ENCODE results near the gene SFXN3.

The SFXN3 gene

DNA sequence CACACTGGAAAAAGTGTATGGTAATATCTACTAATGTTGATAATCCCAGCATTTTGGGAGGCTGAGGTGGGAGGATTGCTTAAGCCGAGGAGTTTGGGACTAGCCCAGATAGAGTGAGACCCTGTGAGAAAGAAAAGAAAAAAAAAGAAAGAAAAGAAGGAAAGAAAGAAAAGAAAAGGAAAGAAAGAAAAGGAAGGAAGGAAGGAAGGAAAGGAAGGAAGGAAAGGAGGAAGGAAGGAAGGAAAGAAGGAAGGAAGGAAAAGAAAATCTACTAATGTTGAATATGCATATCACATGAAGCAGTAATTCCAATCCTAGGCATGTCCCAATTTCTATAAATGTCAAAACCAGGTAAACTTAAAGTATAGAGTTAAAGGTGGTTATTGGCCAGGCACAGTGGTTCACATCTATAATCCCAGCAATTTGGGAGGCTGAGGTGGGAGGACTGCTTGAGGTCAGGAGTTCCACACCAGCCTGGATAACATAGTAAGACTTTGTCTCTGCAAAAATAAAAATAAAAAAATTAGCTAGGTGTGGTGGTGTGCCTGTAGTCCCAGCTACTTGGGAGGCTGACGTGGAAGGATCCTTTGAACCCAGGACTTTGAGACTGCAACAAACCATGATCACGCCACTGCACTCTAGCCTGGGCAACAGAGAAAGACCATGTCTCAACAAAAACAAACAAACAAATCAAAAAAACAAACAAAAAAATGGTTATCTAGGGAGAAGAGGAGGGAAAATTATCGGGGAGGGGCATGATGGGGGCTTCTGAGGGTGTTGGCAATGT, 25.5 kb downstream of the SFXN3 start:
- DNase-seq (ENCODE audit: low read depth, low spot score) = no peak

DNA sequence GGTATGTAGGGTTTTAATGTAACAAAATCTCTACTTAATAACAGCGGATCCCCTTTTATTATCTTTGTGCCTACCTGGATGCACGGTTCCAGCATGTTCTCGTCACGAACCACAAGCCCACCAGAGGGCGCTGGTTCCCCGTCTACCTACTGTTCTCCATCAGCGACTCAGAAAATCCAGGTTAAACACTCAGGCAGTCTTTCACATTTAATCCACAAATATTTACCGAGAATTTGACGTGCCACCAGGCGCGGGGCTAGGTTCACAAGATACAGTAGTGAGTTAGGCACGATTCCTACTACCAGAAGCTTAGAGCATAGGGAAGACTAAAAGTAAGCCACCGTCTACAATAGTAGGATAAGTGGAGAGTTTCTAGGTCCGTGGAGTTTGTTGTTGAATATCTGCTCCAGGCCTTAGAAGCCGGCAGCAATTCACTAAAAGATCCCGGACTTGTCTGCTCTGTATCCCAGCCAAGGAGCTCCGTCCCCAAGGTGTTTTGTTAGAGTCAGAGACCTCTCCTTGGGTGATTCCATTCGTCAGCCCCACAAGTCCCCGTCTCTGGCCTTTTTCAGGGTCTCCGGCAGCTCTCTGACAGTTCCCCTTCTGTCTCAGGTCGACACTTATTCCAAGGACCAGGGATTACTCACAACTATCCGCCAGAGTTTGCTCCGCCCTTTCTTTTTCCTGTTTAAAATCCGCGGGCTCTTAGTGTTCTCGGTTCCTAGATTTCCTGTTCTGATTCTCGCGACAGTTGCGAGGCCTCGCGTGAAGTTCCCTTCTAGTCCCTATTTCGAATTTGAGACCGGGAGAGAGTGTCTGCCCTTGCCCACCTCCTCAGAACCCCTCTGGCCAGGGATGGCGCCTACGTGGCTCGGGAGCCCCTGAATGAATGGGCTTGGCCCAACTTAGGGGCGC, 29.3 kb downstream of the SFXN3 start:
- peak; percentile 75 for DNase-seq (ENCODE audit: low read depth, low spot score)

DNA sequence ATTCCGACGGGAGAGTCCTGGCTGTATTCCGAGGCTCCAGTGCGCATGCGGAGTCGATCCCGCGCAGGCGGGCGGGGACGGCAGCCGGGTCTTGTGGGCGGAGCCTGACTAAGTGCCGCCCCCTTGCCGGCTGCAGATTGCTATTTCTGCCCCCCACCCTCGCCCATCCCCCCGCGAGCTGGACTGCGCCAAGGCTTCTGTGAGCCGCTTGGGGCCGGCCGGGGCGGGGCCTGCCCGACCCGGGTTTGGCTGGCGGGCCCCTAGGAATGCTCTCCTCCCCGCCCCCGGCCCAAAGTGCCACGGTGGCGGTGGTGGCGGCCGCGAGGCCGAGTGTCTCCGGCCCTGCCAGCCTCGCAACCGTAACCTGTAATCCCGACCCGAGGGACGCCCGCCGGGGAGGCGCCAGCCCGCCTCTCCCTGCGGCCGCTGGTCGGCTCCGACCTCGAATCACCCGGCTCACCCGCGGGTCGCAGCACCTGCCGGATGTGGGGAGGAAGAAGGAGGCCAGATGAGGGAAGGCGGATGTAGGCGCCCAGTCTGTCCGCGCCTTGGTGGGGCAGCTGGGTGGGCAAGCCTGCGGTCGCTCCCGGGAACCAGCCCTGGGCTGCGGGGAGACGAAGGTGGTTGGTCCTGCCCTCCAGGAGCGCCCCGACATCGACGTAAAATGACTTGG, 30.1 kb downstream of the SFXN3 start:
- peak; percentile 77 for DNase-seq (ENCODE audit: low read depth, low spot score)

DNA sequence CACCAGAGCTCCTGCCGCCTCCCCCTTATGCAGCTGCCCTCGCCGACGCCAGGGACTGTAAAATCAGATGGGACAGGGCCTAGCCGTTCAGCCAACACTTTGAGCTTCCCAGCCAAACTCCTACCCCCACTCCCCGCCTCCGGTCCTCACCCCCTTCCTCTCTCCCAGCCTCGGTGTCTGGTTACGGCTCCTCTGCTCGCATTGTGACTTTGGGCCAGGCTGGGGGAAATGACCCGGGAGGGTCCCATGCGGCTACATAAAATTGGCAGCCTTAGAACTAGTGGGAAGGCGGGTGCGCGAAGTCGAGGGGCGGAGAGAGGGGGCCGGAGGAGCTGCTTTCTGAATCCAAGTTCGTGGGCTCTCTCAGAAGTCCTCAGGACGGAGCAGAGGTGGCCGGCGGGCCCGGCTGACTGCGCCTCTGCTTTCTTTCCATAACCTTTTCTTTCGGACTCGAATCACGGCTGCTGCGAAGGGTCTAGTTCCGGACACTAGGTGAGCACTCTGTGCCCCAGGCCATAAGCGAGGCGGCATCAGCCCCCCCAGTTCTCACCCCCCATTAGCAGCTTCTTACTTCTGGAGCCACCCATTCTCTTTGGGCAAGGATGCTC, 30.7 kb downstream of the SFXN3 start, which contains the start of gene KAZALD1:
Gene KAZALD1, plus strand, starts transcription at position 366 of the 608 bp plus-strand sequence. CDS start 604 bp downstream, outside the sequence.
- DNase-seq (ENCODE audit: low read depth, low spot score) = no peak

DNA sequence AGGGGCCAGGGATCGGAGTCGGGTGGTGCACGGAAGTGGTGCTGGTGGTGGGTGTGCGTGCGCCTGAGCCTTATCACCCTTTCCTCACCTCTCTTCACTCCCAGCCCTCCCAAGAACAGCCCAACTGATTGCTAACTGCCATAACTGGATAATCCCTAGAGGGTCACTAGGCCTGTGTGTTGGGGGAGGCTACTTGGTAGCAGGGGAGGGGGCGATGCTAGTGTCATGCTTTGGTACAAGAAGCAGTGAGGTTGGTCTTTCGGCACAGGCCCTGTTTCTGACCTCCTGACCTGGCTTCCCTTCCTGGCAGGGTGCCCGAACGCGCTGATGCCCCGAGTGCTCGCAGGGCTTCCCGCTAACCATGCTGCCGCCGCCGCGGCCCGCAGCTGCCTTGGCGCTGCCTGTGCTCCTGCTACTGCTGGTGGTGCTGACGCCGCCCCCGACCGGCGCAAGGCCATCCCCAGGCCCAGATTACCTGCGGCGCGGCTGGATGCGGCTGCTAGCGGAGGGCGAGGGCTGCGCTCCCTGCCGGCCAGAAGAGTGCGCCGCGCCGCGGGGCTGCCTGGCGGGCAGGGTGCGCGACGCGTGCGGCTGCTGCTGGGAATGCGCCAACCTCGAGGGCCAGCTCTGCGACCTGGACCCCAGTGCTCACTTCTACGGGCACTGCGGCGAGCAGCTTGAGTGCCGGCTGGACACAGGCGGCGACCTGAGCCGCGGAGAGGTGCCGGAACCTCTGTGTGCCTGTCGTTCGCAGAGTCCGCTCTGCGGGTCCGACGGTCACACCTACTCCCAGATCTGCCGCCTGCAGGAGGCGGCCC, 31.4 kb downstream of the SFXN3 start:
- no peak for DNase-seq (ENCODE audit: low read depth, low spot score)

DNA sequence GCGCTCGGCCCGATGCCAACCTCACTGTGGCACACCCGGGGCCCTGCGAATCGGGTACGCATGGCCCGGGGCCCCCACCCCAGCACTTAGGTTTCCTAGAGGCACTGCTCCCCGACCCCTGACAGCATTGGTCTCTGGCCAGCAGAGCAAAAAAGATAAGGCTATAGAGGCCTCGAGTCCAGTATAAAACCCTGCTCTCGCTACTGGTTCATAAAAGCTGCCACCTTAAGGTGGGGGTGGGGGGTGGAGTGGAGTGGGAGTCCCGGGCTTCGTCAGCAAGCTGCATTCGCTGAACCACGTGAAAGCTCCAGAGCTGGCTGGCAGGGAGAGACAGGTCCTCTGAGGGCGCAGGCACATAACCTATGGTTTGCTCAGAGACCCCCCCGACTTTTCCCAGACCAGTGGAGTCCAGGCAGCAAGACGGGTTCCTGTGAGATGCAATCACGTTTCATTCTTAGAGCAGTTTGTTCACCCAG, 32.1 kb downstream of the SFXN3 start:
- no peak for DNase-seq (ENCODE audit: low read depth, low spot score)

DNA sequence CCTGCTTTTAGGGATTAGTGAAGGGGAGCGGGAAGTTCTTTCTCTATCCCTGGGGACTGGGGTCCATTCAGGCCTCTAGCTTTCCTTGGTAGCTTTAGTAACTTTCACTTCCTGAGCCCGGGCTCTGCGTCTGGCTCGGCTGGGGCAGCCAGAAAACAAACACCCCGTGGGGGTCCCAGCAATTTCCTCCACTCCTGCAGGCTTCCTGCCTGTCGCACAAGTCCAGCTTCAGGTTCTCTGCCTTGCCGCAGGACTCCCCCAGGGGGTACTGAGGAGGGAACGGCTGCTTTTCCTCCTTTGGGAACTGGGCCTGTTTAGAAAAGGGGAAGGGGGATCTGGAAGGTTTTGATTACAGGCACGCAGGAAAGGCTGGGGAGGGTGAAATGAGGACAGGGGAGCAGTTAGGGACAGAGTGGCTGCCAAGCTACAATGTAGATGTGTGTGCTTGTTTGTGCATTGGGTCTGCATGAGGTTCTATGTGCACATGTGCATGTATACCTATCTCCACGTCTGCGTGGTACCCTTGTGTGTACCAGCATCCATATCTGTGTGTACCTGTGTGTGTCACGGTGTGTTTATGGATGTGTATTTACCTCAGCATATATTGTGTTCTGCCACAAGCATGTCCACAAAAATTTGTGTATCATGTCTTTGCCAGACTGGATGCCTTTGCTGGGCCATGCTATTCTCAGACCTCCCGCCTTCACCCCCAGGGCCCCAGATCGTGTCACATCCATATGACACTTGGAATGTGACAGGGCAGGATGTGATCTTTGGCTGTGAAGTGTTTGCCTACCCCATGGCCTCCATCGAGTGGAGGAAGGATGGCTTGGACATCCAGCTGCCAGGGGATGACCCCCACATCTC, 32.7 kb downstream of the SFXN3 start:
- no peak for DNase-seq (ENCODE audit: low read depth, low spot score)

DNA sequence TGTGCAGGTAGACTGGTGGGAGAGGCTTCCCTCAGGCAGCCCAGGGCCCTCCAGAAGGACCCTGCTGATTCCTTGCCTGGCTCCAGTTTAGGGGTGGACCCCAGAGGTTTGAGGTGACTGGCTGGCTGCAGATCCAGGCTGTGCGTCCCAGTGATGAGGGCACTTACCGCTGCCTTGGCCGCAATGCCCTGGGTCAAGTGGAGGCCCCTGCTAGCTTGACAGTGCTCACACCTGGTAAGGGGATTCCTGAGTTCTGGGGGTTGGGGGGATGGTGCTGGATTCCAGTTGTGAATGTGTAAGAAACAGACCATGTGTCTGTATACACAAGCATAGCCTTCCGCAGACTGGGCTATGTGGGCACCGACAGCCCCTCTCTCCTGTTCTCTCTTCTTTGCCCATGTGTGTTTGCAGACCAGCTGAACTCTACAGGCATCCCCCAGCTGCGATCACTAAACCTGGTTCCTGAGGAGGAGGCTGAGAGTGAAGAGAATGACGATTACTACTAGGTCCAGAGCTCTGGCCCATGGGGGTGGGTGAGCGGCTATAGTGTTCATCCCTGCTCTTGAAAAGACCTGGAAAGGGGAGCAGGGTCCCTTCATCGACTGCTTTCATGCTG, 33.5 kb downstream of the SFXN3 start:
- no peak for DNase-seq (ENCODE audit: low read depth, low spot score)

DNA sequence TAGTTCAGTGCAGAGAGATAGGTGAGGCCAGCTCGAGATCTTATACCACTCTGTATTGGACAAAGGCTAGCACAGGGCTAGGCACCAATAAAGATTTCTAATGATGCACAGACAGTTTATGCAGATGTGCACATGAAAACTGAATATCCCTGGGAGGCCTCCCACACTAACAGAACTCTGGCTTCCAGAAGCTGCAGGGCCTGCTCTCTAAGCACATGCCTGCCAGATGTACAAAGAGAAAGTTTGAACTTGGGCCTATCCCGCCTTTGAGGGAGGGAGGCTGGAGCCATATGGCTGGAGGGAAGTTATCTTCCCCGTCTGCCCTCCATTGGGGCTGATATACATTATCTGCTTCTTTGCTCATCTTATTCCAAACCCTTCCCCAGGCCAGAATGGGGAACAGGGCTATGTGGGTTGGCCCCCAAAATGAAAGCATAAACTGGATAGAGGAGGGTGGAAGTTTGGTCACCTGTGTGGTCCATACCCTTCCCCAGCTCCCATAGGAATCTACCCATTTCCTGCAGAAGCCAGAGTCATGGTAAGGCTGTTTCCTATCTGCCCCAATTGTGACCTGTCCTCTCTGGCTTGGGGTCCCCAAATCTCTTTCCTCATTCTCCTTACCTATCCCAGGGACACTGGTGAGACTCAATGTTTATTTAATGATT, 34.6 kb downstream of the SFXN3 start:
- no peak for DNase-seq (ENCODE audit: low read depth, low spot score)

DNA sequence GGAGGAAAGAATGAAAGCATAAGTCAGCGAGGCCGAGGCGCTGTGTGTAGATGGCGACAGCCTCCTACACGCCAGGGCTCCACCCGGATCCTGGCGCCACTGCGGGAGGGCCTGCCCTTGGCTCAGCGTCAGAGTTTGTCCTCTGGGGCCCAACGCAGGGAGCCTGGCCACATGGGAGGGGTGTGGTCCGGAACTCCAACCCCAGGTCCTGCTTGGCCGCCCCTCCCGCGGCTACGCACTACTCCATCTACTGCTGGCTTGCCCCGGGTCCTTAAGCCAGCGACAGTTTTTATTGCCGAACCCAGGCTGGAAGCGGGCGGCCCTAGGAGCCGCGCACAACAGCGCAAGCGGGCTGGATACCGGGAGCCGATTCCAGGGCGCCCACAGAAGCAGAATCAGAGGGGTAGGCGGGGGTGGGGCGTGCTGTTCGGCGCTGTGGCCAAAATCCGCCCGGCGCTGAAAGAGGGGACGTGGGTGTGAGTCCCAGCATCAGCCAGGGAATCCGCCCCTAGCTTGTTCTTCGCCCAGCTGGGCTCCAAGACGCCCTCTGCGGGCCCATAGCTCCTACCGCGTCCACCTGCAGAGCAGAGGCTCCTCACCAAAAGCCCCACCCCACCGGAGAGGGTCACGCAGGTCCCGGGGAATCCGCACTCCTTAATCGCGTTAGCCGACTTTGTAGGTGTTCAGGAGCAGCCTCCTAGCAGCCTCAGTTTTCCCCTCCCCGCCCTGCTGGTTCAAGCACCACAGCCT, 35.3 kb downstream of the SFXN3 start:
- no peak for DNase-seq (ENCODE audit: low read depth, low spot score)

DNA sequence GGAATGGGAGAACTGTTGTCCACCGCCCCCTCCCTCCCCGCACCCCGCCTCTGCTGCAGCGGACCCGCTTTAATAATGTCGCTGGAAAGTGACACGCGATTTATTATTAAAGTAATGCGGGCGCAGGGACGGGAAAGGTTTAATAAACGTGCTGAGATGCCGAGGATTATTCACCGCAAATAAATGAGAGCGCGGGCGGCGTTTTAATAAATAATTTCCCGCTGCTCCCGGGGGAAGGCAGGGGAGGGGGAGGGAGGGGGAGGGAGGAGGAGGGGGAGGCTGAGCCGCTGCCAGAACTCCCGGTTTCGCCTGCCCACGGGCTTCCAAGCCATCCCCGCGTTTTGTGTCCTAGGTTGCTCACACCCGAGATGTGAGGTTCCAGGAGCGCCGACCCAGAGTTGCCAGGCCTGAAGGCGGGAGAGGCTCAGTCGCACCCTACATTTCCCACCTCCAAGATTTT, 35.9 kb downstream of the SFXN3 start:
- no peak for DNase-seq (ENCODE audit: low read depth, low spot score)

DNA sequence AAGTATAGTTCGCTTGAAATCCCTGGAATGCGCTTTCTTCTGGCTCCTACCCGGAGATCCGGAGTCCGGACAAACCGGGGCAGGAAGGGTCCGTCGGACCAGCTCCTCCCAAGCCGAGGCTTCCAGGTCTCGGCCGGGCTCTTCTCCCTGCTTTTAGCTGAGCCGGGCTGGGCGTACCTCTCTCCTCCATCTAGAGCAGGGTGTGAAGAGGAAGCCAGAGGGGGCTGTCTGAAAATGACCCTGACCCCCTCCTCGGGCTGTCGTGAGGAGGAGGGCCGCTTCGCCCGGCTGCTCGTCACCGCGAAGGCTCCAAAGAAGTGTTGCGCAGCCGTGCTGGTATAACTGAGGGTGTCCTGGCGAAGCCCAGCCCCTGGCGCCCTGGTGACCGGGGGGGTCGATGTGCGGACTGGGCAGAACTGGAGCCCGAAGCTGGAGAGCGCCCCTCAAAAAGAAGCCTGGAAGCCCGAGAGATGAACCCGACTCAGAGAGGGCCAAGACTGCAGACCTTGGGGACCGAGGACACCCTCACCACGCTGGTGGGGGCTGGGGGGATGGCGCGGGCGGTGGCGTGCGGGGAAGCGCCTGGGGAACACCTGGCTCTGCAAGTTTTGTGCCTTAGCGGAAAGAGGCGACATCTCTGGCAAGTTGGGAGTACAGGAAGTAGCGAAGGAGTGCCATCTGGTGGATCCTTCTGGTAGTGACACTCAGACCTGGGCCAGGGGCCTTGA, 36.5 kb downstream of the SFXN3 start:
- peak; percentile 52 for DNase-seq (ENCODE audit: low read depth, low spot score)

DNA sequence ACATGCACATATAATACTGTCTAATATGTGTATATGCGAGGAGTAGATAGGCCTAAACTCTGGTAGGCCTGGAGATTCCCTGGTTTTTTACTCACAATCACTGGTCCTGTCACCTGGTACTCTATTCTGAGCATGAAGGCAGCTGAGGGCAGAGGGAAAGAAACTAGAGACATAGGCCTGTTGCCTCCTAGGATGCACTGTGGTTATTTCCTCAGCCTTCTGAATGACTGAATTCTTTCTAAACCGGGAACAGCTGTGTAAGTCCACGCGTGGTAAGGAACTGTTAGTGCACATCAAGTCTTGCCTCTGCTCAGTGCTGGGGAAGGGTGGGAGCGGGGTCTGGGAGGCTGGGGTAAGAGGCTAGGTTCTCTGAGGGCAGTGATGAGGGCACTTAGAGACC, 38.4 kb downstream of the SFXN3 start:
- DNase-seq (ENCODE audit: low read depth, low spot score) = no peak

DNA sequence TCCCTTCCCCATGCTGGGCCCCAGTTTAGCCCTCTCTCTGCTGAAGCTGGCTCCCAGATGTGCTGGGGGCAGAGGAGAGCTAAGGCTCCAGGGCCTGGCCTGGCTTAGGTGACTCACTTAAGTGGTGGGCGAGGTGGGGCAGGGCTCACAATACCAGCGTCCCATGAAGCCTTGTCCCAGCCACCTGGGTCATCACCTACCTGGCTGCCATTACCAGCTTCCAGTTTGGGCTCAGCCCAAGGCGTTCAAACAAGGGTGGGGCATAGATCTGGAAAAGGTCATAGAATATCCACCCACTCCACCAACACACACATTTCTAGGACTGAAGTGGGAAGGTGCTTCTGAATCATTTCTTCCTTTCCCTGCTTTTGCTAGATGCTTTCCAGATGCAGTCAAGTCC, 39.1 kb downstream of the SFXN3 start:
- DNase-seq (ENCODE audit: low read depth, low spot score) = no peak

DNA sequence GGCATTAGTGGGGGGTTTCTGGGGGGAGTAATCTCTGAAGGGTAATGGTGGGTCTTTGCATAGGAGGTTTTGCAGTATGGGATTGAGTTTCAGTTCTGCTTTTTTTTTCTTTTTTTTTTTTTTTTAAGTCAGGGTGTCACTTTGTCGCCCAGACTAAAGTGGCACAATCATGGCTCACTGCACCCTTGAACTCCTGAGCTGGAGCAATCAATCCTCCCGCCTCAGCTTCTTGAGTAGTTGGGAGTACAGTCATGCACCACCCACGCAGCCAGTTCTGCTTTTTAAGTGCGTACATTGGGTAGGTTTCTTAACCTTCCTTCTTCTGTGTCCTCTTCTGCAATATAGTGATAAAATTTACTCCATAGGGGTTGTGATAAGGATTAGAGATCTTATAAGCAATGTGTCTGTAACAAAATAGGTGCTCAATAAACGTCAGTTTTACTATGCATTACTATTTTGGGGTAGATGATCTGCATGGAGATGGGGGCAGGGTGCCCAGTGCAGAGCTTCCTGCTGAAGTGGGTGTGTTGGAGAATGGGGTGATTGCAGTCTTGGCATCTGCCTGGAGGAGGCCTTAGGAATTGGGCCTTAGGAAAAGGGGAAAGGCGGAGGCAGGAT, 40.3 kb downstream of the SFXN3 start:
- DNase-seq (ENCODE audit: low read depth, low spot score) = no peak

DNA sequence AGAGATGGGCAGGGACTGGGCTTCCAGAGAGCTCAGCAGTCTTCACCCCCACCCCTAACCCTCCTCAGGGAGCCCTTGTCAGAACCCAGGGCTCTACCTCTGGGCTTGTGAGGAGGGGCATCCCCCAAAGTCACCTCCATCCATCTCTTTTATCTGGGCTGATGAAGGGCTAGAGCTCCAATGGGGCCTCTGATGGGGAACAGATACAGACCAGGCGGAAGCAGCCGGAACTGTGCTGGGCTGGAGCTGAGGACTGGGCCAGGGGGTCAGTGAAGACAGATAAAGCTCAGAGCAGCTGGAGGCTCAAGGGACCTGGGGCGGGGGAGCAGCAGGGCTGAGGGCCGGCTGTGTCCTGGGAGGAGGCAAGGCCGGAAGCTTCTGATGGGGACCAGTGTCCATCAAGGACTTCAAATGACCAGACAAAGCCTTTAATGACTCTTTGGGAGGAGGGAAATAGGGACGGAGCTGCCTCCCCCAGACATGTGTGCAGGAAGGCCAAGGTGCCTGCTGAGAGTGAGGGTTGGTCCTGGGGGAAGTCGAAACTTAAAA, 40.9 kb downstream of the SFXN3 start:
- DNase-seq (ENCODE audit: low read depth, low spot score) = no peak
